ENCODE measurements around the gene SLC2A2. TPM values are rescaled to one million over a fixed set of nuclear protein-coding genes. Genes with fewer than 3 reads are reported as not detected.

The SLC2A2 gene
- total and polyA plus RNA-seq, 4 donors: 160 to 506 (median 321) TPM

- TF ChIP-seq MAX (IDR thresholded peaks at IDR 0.05) (no peak), FOXA1 (IDR thresholded peaks at IDR 0.05) (no peak), TAF1 (conservative IDR thresholded peaks at IDR 0.05) (no peak), CTCF (IDR thresholded peaks at IDR 0.05; ENCODE audit: low read depth, low read length, missing input control) (no peak), RXRA (IDR thresholded peaks at IDR 0.05) (no peak), SP1 (IDR thresholded peaks at IDR 0.05) (no peak), HNF4G (IDR thresholded peaks at IDR 0.05) (no peak), HNF4A (conservative IDR thresholded peaks at IDR 0.05) (no peak), YY1 (IDR thresholded peaks at IDR 0.05) (no peak), RAD21 (IDR thresholded peaks at IDR 0.05) (no peak), ZBTB33 (IDR thresholded peaks at IDR 0.05) (no peak), EGR1 (IDR thresholded peaks at IDR 0.05; ENCODE audit: low read depth in 2 of 2) (no peak), ATF3 (IDR thresholded peaks at IDR 0.05) (no peak), GABPA (IDR thresholded peaks at IDR 0.05 in 1 of 2, conservative IDR thresholded peaks at IDR 0.05 in 1 of 2) (no peak), REST (IDR thresholded peaks at IDR 0.05) (no peak), NR2F2 (IDR thresholded peaks at IDR 0.05) (no peak)
Measured at GRCh38 chr3:170975283-170976189, 51.0 kb downstream of the SLC2A2 start.

More at GRCh38 chr3:170975283-170976189, 51.0 kb downstream of the SLC2A2 start:
- no peak overlapping the region for H3K9ac ChIP-seq (ENCODE audit: low read depth in 1 of 2, low read length in 2 of 2)
- H3K4me3 ChIP-seq (ENCODE audit: low read depth in 1 of 3, low read length in 3 of 3): no peak overlapping the region
- no peaks in the 10 kb centered on the region for H3K27me3 ChIP-seq (ENCODE audit: control insufficient read depth in 4 of 4, insufficient read depth in 4 of 4, low read length in 3 of 4)
- DNase-seq (ENCODE audit: low spot score): no peak
- WGBS: 91% methylated on average over 16 of the region's 16 CpGs
- H3K36me3 ChIP-seq (ENCODE audit: control insufficient read depth in 4 of 4, insufficient read depth in 3 of 4, low read depth in 1 of 4, low read length in 3 of 4): no peaks in the 10 kb centered on the region
- H3K27ac ChIP-seq (ENCODE audit: low read depth in 1 of 2, low read length in 2 of 2): no peak overlapping the region
- peaks cover 0 to 13% (median 3%) of the 10 kb centered on the region in 4 donors for H3K4me1 ChIP-seq (ENCODE audit: control insufficient read depth in 4 of 4, insufficient read depth in 4 of 4, low read length in 3 of 4)
- H3K9me3 ChIP-seq (ENCODE audit: control insufficient read depth in 4 of 4, low read length in 3 of 4): no peaks in the 10 kb centered on the region

Data from liver (tissue), 9 donors.